ENCODE results near the gene PLAC8.

GRCh38 chr4:83132065-83132464 is 17.5 kb upstream of the PLAC8 start:
- TF ChIP-seq POLR2A (IDR thresholded peaks at IDR 0.05): no peak
- TF ChIP-seq, protein P1, sequence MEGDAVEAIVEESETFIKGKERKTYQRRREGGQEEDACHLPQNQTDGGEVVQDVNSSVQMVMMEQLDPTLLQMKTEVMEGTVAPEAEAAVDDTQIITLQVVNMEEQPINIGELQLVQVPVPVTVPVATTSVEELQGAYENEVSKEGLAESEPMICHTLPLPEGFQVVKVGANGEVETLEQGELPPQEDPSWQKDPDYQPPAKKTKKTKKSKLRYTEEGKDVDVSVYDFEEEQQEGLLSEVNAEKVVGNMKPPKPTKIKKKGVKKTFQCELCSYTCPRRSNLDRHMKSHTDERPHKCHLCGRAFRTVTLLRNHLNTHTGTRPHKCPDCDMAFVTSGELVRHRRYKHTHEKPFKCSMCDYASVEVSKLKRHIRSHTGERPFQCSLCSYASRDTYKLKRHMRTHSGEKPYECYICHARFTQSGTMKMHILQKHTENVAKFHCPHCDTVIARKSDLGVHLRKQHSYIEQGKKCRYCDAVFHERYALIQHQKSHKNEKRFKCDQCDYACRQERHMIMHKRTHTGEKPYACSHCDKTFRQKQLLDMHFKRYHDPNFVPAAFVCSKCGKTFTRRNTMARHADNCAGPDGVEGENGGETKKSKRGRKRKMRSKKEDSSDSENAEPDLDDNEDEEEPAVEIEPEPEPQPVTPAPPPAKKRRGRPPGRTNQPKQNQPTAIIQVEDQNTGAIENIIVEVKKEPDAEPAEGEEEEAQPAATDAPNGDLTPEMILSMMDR (IDR thresholded peaks at IDR 0.05): no peak

All from right lobe of liver (tissue), 4 donors.